Fibroblast of lung (primary cell): ENCODE results near the gene TOX2.

ENCODE experiments used
- CTCF ChIP-seq, 2 donors: IDR thresholded peaks in 1 of 2; conservative IDR thresholded peaks in 1 of 2; 1 replicate in 1 of 2; 2 replicates in 1 of 2; pipeline ENCODE4 v1.5.1; 2011 to 2012; ENCODE audit warnings: low read length in 2 of 2, control low read depth in 1 of 2, inconsistent platforms in 1 of 2, low read depth in 1 of 2, mild to moderate bottlenecking in 1 of 2
- EZH2 ChIP-seq: IDR thresholded peaks from 2 replicates; pipeline ENCODE4 v1.5.1; 2012; ENCODE audit warnings: low read length, control low read depth, mild to moderate bottlenecking; ENCODE audit errors: missing control alignments

DNA sequence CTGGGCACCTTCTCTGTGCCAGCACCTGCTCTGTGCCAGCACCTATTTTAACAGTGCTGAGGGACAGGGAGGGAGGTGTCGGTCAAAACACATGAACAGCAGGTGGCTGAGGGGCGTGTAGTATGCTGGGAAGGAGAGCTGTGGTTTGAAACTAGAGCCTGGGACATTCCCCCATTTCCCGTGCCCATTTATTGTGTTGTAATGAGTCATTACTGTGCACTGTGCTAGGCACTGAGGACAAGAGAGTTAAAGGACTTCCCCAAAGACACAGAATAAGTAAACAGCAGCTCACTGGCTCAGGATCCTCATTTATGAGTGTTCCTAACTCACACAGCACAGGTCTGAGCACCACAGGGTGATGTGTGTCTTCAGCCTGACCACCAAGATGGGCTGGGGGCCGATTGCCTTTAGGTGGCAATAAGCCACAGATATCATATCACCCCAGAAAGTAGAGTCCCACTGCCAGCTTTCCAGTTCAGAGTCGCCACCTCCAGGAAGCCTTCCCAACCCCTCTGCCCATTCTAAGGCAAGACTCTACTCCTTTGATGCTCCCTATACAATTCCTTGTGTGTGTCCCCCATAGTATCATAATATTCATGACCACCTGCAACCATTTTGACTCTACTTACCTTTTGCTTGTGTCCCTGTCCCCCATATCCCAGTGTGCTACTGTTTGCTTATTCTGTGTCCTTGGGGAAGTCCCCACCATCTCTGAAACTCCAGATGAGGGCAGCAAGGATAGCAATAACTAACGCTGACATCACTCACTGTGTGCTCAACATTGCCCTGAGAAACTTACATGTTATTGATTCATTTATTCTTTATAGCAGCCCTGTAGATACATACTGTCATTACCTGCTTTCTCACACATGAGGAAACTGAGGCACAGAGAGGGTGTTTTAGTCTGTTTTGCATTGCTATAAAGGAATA is 87.3 kb downstream of the TOX2 start:
- no peak for TF ChIP-seq CTCF (conservative IDR thresholded peaks at IDR 0.05 in 1 of 2, IDR thresholded peaks at IDR 0.05 in 1 of 2; ENCODE audit: low read depth in 1 of 2, low read length in 2 of 2)
- TF ChIP-seq EZH2: no peak
